Measurements from ENCODE around the gene PSG5.
"Not testable (repeated sequence)": the region's sequence is repeated elsewhere in the genome, so short reads cannot be mapped to it uniquely, and the experiment has no call there.

Gene PSG5

DNA sequence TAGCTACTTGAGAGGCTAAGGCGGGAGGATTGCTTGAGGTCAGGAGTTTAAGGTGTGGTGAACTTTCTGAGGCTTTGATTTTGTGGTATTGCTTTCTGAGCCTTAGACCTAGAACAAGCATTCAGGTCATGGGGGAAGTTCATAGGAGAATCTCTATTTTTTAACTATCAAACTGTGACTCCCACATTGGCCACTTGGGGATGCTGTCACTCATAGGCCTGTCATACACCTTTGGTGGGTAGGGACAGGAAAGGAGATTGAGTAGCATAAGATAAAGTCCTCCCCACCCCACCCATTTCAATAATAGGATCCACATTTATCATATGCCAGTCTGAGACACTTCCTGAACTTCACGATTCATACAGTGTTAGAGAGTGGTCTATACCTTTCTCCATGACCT lies 62.0 kb downstream of the PSG5 start:
- ATAC-seq (ENCODE audit: insufficient read depth, low read depth) (no peak), DNase-seq (no peak)
- H3K9ac ChIP-seq (ENCODE audit: low read depth, low read length): no peak overlapping the region
- no peaks in the 10 kb centered on the region for H3K9me3 ChIP-seq (ENCODE audit: insufficient read depth, low read length, severe bottlenecking)
- TF ChIP-seq EZH2 (IDR thresholded peaks at IDR 0.05; ENCODE audit: borderline replicate concordance, low read depth, low read length, severe bottlenecking): no peak
- TF ChIP-seq, protein P1, sequence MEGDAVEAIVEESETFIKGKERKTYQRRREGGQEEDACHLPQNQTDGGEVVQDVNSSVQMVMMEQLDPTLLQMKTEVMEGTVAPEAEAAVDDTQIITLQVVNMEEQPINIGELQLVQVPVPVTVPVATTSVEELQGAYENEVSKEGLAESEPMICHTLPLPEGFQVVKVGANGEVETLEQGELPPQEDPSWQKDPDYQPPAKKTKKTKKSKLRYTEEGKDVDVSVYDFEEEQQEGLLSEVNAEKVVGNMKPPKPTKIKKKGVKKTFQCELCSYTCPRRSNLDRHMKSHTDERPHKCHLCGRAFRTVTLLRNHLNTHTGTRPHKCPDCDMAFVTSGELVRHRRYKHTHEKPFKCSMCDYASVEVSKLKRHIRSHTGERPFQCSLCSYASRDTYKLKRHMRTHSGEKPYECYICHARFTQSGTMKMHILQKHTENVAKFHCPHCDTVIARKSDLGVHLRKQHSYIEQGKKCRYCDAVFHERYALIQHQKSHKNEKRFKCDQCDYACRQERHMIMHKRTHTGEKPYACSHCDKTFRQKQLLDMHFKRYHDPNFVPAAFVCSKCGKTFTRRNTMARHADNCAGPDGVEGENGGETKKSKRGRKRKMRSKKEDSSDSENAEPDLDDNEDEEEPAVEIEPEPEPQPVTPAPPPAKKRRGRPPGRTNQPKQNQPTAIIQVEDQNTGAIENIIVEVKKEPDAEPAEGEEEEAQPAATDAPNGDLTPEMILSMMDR (IDR thresholded peaks at IDR 0.05; ENCODE audit: borderline replicate concordance, extremely low read depth, low read length, poor library complexity, severe bottlenecking): no peak
- H3K36me3 ChIP-seq (ENCODE audit: insufficient read depth, low read length): no peaks in the 10 kb centered on the region
- no peaks in the 10 kb centered on the region for H3K79me2 ChIP-seq (ENCODE audit: insufficient read depth, low read length)
- no peak overlapping the region for H2AFZ ChIP-seq (ENCODE audit: low read depth, low read length)
- H3K4me2 ChIP-seq (ENCODE audit: insufficient read depth, low read length): no peak overlapping the region
- H3K27me3 ChIP-seq (ENCODE audit: insufficient read depth, low read length, poor library complexity): no peaks in the 10 kb centered on the region
- no peak overlapping the region for H3K27ac ChIP-seq (ENCODE audit: low read length)
- H3K4me1 ChIP-seq (ENCODE audit: insufficient read depth, low read length): no peaks in the 10 kb centered on the region
- no peak overlapping the region for H3K4me3 ChIP-seq (ENCODE audit: low read depth in 1 of 2, low read length in 2 of 2)
- no peaks in the 10 kb centered on the region for H4K20me1 ChIP-seq (ENCODE audit: insufficient read depth, low read length)

DNA sequence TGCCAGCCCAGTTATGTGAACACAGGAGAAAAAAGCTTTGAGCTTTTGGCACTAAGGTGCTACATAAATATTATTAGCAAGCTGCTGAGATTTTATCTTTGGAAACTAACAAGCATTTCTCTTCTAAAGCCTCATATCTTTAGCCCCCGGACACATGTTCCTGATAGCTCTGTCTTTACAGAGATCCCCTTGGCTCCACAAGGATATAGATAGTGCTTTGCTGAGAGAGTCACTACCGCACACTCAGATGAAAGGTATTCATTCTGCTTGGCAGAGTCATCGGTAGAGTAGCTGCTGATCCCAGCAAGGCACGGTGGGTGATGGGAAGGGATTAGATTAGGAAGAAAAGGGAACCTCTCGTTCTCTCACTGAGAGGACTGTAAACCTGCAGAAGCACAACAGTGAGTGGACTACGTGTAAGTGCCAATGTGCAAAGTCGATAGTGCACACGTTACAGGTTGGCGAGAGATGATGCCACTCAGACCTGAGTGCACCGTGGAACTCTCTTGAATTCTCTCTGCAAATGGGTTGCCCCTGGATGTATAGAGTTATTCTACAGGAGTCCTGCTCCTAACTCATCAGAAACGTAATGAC lies 65.8 kb downstream of the PSG5 start:
- not testable (repeated sequence) for H3K9me3 ChIP-seq (ENCODE audit: insufficient read depth, low read length, severe bottlenecking); H3K79me2 ChIP-seq (ENCODE audit: insufficient read depth, low read length); H3K4me2 ChIP-seq (ENCODE audit: insufficient read depth, low read length); H2AFZ ChIP-seq (ENCODE audit: low read depth, low read length); H3K4me1 ChIP-seq (ENCODE audit: insufficient read depth, low read length); ATAC-seq (ENCODE audit: insufficient read depth, low read depth); H3K36me3 ChIP-seq (ENCODE audit: insufficient read depth, low read length); H3K9ac ChIP-seq (ENCODE audit: low read depth, low read length); H3K27me3 ChIP-seq (ENCODE audit: insufficient read depth, low read length, poor library complexity); DNase-seq; H3K4me3 ChIP-seq (ENCODE audit: low read depth in 1 of 2, low read length in 2 of 2); H4K20me1 ChIP-seq (ENCODE audit: insufficient read depth, low read length); H3K27ac ChIP-seq (ENCODE audit: low read length)

DNA sequence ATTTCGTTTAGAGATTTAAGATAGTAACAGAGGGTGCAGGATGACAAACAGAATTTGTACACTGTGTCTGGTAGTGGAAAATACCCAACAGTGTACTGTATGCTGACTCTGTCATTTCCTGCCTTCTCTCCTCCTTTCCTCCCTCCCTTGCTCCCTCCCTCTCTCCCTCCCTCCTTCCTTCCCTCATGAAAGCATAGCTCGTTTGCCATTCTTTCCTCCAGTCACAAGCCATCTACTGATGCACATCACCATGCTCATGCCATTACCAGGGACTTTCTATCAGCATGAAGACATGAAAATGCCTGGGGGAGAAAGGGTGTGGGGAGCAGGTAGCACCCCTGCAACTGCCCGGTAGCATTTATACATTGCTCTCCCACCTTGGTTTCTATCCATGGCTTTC lies 66.8 kb downstream of the PSG5 start:
- not testable (repeated sequence) for H3K36me3 ChIP-seq (ENCODE audit: insufficient read depth, low read length); H3K4me1 ChIP-seq (ENCODE audit: insufficient read depth, low read length); H3K27ac ChIP-seq (ENCODE audit: low read length); H3K9ac ChIP-seq (ENCODE audit: low read depth, low read length); H3K4me3 ChIP-seq (ENCODE audit: low read depth in 1 of 2, low read length in 2 of 2); H3K27me3 ChIP-seq (ENCODE audit: insufficient read depth, low read length, poor library complexity); H4K20me1 ChIP-seq (ENCODE audit: insufficient read depth, low read length); ATAC-seq (ENCODE audit: insufficient read depth, low read depth); H2AFZ ChIP-seq (ENCODE audit: low read depth, low read length); DNase-seq; H3K79me2 ChIP-seq (ENCODE audit: insufficient read depth, low read length); H3K4me2 ChIP-seq (ENCODE audit: insufficient read depth, low read length); H3K9me3 ChIP-seq (ENCODE audit: insufficient read depth, low read length, severe bottlenecking)
